HL-60/S4 treated with phorbol 12-myristate 13-acetate at 8.2 ng/mL for 4 days and 3 days (cell line): ENCODE measurements around the gene UTS2B.

Experiments used
- in situ Hi-C: fragments of 300-500 bp; cut with MboI; formaldehyde crosslinking; loops from 2 replicates; pipeline ENCODE4 v1.15.0; 2022; ENCODE audit warnings: low sequenced_read_pairs

The UTS2B gene

GRCh38 chr3:191329654-191330529 lies at the start of gene UTS2B:
UTS2B (minus strand) TSS chr3:191330526; CDS start chr3:191282189, 48,337 bp downstream.
- in situ Hi-C loops = no loop called here

GRCh38 chr3:191380001-191380400 lies 49.7 kb upstream of the UTS2B start:
- in situ Hi-C loops = no loop called here

- in situ Hi-C loops = no loop called here
These were observed 49.1 kb upstream of the UTS2B start for GRCh38 chr3:191379446-191379845.

GRCh38 chr3:191378142-191378812 lies 48.0 kb upstream of the UTS2B start:
- in situ Hi-C loops = no loop called here

- in situ Hi-C loops = no loop called here
These were observed 46.3 kb upstream of the UTS2B start for GRCh38 chr3:191376516-191377141.

- in situ Hi-C loops = no loop called here
These were observed 43.0 kb upstream of the UTS2B start for GRCh38 chr3:191373327-191373726.

- in situ Hi-C loops = no loop called here
These were observed 41.8 kb upstream of the UTS2B start for GRCh38 chr3:191372122-191372521.

GRCh38 chr3:191369616-191370010 lies 39.3 kb upstream of the UTS2B start:
- in situ Hi-C loops = no loop called here

GRCh38 chr3:191368755-191369615 lies 38.7 kb upstream of the UTS2B start:
- in situ Hi-C loops = no loop called here

- in situ Hi-C loops = no loop called here
These were observed 36.3 kb upstream of the UTS2B start for GRCh38 chr3:191366675-191367074.

GRCh38 chr3:191363221-191363620 lies 32.9 kb upstream of the UTS2B start:
- in situ Hi-C loops = no loop called here

GRCh38 chr3:191362524-191363090 lies 32.3 kb upstream of the UTS2B start:
- in situ Hi-C loops = no loop called here

- in situ Hi-C loops = no loop called here
These were observed 31.7 kb upstream of the UTS2B start for GRCh38 chr3:191362037-191362436.

GRCh38 chr3:191361456-191361855 lies 31.1 kb upstream of the UTS2B start:
- in situ Hi-C loops = no loop called here

GRCh38 chr3:191360620-191361019 lies 30.3 kb upstream of the UTS2B start:
- in situ Hi-C loops = no loop called here

GRCh38 chr3:191358929-191359328 lies 28.6 kb upstream of the UTS2B start:
- in situ Hi-C loops = no loop called here

- in situ Hi-C loops = no loop called here
These were observed 27.6 kb upstream of the UTS2B start for GRCh38 chr3:191357909-191358308.

- in situ Hi-C loops = no loop called here
These were observed 26.5 kb upstream of the UTS2B start for GRCh38 chr3:191356631-191357439.

- in situ Hi-C loops = no loop called here
These were observed 25.1 kb upstream of the UTS2B start for GRCh38 chr3:191355406-191355805.
